Measurements from ENCODE around the gene LRP8.
"Not testable (repeated sequence)": the region's sequence is repeated elsewhere in the genome, so short reads cannot be mapped to it uniquely, and the experiment has no call there.

Gene LRP8

DNA sequence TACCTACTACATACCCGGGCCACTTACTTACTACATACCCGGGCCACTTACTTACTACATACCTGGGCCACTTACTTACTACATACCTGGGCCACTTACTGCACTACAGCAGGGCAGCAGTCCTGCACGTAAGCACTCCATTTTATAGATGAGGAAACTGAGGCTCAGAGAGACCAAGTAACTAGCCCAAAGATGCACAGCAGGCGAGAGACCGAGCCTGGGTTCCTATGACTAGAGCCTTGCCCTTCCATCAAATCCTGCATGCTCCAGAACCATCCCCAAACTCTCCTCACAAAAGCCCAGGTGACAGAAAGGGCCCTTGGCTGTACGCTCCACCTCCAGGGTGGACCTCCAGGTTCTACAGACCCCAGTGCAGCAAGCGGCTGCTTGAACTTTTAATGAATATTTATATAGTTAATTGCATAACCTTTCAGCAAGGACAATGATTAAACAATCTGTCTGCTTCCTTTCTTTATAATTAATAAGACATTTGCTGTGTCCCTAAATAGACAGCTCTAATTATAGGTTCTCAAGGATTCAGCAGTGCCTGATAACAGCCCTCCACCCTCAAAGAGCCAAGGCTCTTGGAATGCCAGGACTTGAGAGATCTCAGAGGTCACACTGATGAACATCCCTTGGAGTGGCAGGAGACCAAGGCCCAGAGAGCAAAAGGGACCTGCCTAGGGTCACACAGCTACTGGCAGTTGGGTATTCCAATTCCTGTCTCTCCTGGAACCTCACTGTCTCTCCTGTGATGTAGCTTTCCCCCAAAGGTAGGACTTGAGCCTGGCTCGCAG lies 43.4 kb downstream of the LRP8 start:
- DNase-seq (ENCODE audit: low read depth in 2 of 2): no peak

DNA sequence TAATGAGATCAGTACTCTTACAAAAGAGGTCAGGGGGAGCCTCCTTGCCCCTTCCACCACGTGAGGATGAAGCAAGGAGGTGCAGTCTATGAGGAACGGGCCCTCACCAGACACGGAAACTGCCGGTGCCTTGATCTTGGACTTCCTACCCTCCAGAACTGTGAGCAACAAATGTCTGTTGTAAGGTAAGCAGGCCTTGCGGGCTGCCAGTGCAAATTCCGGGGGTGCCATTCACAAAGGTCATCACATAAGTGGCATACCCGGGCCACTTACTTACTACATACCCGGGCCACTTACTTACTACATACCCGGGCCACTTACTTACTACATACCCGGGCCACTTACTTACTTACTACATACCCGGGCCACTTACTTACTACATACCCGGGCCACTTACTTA lies 44.7 kb downstream of the LRP8 start:
- not testable (repeated sequence) for DNase-seq (ENCODE audit: low read depth in 2 of 2)

DNA sequence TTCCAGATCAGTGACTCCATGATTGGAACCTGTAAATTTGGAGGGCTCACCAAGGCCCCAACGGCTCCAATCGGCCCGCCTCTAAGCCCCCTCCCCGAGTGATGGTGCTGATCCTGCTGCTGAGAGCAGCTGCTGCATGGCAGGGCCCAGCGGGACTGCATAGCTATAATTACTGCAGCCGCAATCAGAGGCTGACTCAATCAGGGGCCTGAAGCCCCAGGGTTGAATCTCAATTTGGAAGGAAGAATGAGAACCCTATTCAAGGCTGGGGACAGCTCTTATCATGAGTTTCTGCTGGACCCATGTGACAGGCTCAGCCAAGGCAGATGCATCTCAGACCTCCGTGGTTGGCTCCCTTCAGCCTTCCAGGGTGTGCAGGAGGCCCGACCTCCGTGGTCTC lies 46.7 kb downstream of the LRP8 start:
- no peak for DNase-seq (ENCODE audit: low read depth in 2 of 2)

DNA sequence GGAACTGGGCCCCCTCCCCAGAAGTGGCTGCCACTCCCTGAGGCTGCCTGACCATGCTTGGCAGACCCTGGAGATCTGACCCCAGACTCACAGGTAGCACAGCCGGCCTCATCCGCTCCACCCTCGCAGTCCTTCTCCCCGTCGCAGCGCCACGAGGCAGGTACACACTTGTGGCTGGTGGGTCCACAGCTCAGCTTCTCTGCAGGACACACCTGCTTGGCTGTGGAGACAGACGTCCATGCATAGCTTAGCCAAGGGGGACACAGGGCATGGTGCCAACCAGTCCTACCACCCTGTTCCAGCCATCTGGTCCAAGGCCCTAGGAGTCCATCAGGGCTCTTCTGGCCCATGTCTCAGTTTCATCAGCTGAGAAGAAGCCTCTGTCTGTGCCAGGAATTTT lies 47.4 kb downstream of the LRP8 start:
- no peak for DNase-seq (ENCODE audit: low read depth in 2 of 2)

DNA sequence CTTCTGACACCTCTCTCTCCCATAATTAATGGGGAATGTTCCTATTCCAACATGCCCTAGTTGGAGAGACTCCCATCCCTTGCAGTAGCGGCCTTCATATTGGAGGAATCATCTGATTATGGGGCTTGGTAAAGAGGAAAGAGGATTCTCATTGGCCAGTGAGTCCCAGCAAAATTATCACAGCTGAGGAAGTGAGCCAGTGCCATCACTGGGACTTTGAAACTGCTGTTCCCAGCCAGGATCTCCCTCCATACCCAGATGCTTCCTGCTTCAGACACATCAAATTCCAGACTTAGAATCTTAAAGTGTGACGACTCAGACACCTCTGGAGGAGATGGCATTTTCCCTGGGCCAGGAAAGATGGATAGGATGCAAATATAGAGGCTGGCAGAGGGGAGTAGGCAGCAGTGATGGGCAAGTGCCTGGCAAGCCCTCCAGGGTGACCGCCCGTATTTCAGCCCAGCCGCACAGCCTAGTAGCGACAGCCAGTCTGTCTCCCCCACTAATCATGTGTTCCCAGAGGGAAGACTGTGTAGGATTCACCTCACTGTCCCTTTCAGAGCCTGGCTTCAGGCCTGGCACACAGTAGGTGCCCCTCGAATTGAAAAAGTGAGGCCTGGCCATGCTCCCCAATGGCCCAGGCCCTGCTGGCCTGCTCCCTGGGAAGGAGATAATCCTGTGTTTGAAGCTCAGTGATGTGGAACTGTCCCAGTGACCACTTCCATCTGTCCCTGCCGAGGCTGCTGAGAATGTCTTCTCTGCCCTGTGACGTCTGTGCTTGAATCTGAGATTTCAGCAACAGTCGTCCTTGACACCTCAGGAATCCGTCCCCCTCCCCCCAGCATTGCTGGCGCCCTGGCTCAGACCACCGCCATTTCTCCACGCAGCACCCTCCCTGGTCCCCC lies 48.3 kb downstream of the LRP8 start:
- no peak for DNase-seq (ENCODE audit: low read depth in 2 of 2)

DNA sequence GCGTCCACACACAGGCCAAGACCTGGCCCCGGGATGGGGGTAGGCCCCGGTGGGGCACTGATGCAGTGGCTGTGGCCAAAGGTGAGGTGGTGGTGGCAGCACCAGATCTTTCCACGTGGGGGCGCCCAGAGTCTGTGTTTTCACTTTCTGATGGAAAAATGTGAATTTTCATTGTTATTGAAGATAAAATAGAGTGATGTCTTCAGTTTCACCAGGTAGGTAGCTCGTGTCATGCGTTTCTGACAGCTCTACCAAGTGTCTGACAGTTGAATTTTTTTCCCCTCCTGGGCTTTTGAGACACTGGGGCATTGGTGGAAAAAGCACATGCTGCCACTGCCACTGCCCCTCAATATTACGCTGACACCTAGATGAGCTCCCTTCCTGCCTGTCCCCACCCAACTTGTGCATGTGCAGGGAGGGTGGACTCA lies 49.6 kb downstream of the LRP8 start:
- peak; percentile 34 to 41 for DNase-seq (ENCODE audit: low read depth in 2 of 2)

DNA sequence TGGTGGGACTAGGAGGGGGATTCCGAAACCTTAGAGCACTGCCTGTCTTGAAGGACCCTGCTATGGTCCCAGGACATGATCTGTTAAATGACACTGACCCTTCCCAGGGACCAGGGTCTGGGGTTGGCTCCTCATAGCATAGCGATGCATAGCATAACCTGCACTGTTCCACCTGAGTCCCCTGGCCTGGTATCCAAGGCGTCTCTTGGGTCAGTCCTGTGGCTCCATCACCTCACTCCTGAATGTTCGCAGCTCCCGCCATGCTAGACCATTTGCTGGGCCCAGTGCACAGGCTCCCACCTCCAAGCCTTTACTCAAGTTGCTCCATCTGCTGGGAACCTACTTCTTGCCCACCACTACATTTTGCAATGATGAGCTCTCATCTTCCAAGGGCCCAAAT lies 50.5 kb downstream of the LRP8 start:
- DNase-seq (ENCODE audit: low read depth in 2 of 2): no peak

DNA sequence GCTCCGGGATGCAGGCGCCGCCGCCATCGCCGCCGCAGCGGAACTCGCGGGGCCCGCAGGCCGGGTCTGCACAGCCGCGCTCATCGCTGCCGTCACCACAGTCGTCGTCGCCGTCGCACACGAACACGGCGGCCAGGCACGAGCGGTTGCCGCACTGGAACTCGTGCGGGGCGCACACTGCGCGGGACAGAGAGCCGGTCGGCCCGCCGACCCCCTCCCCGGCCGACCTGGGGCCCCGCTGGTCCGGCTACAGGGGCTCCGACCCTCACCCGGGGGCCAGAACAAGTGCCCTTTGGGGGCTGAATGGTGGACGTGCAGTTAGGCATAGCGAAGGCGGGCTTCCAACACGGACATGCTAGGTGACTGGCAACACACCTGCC lies 51.0 kb downstream of the LRP8 start:
- DNase-seq (ENCODE audit: low read depth in 2 of 2): no peak

DNA sequence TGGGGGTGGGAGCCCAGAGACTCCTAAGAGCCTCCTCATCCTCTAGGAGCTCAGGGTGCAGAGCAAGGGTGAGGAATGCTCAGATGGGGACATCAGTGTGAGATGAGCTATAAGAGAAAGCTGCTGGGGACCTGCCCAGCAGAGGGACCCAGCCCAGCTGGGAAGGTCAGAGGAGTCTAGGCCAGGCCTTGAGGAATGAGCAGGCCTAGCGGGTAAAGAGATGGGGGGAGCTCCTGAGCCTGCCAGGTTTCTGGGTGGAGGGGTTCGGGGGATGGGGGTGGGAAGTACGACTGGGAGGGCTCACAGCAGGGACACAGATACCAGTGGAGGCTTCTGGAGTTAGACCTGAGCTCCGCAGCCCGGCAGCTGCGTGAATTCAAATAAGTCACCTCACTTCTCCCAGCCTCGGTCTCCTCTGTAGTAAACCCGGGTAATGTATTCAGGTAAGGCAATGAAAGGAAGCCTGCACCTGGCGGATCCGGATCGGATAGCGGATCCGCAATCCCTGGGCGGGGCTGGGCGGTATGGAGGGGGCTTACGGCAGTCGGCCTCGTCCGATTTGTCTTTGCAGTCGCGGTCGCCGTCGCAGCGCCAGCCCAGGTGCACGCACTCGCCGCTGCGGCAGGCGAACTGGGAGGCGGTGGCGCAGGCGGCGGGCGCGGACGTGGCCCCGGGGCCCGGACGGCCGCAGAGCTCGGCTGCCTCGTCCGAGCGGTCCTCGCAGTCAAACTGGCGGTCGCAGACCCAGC lies 51.5 kb downstream of the LRP8 start:
- DNase-seq (ENCODE audit: low read depth in 2 of 2): no peak

DNA sequence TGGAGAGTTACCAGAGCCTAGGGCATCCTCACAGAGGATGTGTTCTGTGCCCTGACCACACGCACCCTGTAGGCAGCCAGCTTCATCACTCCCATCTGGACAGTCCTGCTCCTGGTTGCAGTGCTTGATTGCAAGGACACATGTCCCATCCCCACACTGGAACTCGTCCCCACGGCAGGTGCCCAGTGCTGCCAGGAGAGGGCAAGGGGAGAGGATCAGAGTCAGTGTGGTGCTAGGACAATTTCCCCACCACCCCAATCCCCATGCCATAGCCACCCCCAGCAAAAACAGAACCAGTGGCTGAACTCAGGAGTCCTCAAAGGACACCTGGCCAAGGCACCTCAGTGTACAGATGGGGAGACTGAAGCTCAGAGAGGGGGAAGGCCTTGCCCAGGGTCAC lies 52.3 kb downstream of the LRP8 start:
- DNase-seq (ENCODE audit: low read depth in 2 of 2): no peak

DNA sequence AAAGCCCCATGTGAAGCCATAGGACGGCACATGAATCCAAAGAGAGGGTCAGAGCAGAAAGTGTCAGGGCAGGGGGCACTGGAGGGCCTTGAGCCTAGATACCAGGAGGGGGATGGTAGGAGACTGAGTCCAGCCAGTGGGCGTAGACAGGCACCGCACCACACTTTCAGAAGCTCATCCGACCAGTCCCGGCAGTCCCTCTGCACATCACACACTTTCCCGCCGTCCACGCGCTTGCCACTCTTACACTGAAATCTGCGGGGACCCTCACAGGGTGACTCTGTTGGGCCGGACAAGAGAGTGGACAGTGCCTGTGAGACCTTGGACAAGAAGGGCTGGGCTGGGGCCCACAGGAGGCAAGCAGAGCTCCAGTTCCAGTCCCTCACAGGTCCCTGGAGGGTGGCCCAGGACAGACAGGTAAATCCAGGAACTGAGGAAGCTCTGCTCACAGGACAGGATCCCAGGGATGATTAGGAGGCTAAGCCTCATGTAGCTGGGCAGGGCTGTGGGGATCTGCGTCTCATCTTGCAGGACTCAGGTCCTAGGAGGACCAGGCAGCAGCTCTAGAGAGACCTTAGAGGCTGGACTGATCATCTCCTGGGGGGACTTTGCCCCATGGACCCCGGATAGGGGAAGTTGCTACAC lies 53.2 kb downstream of the LRP8 start:
- DNase-seq (ENCODE audit: low read depth in 2 of 2): no peak

DNA sequence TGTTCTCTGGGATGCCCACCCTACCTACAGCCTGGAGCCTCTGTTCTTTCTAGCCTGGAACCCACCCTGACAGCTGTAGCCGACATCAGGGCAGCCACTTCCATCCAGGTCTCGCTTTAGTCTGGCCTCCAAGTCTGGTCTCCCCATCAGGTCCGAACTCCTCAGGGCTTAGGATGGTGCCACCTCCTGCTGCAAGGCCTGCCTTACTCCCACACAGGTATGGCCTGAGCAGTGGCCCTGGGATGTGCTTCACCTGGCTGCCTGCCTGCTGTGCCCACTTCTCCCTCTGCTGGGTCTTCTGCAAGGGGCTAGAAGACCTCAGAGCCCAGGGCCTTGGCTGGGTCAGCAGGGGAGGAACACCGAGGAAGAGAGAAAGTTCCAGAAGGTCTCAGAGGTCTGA lies 53.8 kb downstream of the LRP8 start:
- no peak for DNase-seq (ENCODE audit: low read depth in 2 of 2)

DNA sequence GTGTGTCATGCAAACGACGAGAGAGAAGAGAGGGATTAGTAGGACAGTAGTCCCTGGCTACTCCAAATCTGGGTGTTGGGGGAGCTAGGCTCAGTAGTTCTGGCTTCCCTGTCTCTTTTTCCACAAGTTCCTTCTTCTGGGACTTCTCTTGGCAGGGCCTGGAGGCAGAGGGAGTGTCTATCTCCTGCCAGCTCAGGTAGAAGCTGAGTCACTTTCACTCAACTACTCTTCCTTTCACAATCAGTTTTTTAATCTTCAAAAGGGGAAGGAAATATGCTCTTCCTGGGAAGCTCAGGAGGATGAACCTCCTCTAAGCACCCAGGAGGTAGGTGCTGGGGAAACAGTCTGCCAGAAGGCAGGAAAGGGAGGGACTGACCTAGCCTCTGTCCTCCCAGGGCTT lies 54.3 kb downstream of the LRP8 start:
- no peak for DNase-seq (ENCODE audit: low read depth in 2 of 2)

DNA sequence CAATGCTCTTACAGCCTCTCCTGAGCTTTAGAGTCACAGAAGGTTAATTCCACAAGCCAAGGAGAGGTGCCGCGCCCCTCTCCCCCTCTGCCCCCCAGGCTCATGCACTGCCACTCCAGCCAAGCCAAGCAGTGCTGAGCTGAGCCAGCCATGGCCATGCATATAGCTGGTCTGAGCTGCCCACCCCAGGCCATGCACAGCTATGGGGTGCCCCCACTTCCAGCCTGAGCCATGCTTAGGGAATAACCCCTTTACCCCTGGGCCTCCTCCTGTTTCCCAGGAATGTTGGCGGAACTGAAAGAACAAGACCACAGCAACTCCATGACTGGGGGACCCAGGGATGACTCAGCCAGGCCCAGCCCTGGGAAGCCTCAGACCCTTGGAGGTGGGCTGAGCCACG lies 55.5 kb downstream of the LRP8 start:
- DNase-seq (ENCODE audit: low read depth in 2 of 2): no peak

DNA sequence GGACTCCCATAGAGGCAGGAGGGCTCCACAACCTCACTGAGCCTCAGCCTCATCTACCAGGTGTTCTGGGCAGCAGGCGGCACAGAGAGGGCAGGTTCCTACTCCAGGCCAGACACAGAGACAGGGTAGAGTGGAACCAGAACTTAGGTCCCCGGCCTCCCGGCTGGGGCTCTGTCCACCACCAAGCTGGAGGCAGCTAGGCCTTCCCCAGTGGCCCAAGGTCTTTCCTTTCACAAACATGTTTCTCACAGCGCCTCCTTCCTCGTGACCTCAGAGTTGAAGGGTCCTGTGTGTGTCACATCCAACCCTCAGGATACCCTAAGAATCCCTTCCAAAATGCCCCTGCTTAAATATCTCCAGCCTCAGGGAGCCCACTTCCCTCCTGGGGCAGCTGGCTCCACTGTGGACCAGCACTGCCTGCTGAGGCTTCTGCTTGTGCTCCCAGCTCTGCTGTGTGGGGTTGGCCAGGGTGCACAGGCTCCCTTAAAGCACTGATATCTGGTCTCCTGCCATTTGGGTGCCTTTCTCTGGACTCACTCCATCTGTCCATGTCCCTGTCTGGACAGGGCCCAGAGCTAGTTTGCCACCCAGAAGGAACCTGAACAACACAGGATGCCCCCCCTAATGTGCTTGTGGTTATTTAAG lies 56.3 kb downstream of the LRP8 start:
- no peak for DNase-seq (ENCODE audit: low read depth in 2 of 2)

DNA sequence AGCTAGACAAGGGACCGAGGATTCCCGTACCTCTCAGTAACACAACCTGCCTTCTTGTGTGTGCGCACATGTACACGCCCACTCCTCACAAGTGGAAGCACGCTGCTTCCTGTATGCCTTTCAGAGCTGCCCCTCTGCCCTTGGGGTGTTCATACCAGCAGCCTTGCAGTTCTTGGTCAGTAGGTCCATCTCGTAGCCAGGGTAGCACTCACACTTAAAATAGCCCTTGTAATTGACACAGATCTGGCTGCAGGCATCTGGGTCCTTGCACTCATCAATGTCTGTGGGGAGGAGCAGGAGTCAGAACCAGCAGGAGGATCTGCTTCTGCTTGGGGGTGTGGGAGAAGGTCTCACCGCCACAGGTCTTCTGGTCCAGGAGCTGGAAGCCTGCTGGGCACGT lies 57.0 kb downstream of the LRP8 start:
- DNase-seq (ENCODE audit: low read depth in 2 of 2): no peak

DNA sequence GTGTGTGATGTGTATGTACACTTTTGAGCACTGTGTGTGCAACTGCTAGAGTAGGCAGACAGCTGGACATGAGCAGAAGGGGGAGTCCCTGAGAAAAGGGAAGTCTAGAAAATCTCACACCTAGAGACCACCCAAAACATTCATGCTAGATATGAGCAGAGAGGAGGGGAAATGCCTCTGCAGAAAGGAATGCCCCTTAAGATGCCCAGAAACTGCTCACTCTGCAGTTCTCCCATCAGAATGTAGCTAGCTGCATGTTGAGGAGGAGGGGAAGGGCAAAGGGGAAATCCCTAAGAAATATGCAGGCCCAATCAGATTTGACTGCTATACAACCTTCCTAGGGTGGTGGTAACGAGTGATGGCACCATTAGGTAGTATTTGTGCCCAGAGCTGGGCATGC lies 57.8 kb downstream of the LRP8 start:
- DNase-seq (ENCODE audit: low read depth in 2 of 2): no peak

DNA sequence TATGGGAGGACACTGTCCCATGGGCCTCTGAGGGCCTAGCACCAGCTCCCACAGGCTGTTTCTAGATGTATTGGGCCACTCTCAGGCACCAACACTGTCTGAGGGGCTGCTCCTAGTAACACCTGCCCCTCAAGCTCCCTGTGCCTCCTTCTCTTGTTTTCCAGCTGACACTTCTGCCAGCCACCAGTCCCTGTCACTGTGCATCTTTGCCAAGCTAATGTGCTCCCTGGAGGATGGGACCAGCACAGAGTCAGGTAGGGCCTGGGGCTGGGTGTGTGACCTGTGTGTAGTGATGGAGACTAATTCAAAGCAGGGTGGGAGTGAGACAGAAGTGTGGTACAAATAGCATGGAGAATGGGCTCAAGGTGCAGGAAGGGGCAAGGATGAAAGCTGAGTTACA lies 60.1 kb downstream of the LRP8 start:
- DNase-seq (ENCODE audit: low read depth in 2 of 2): no peak

DNA sequence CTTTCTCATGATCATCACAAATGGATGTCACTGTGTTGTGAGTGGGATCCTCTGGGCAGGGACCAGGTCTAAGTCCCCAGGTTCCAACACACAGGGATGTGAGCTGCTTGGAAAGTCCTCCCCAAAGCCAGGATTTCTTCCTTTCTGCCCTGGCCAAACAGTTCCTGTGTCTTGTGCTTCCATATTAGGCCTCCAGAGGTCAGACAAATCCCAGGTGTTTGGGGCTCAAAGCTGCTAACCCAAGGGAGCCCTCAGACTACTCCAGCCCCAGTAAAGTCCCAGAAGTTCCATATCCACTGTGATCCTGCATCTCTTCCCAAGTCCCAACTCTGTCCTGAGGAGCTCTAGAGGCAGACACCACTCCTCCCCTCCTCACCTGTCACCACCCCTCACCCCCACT lies 61.8 kb downstream of the LRP8 start:
- DNase-seq (ENCODE audit: low read depth in 2 of 2): no peak

DNA sequence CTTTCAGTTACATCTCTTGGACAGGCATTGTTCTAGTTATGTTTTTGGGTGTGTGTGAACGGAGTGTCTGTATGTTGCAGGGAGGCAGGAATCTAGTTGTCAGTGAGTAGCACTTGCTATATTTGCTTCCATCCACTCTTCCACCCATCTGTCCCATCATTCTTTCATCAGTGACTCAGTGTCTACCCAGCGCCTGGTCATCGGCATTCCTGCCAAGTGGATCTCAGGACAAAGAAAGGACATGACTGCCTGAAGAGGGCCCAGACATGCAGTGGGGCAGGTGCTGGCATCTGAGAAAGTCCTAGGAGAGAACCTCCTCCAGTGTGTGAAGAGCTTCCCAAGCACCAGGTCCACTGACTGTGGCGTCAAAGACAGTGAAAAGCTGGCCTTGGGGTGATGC lies 62.3 kb downstream of the LRP8 start:
- no peak for DNase-seq (ENCODE audit: low read depth in 2 of 2)

DNA sequence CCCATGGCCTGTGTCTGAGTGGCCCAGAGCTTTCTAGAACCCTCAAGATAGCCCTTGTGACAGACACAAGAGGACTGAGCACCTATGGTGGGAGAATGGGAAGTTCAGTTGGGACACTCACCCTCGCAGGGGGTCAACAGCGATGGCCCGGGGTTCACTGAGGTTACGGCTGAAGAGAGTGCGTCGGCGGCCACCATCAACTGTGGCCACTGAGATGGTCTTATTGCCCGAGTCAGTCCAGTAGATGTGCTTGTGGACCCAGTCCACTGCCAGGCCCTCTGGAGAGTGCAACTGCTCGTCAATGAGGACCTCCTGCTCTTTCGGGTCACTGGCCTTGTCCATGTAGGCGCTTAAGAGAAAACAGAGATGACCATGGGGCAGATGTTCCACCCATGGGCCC lies 63.8 kb downstream of the LRP8 start:
- DNase-seq (ENCODE audit: low read depth in 2 of 2): no peak
